Esophagus muscularis mucosa (tissue), 3 donors: ENCODE measurements around the gene GET4.

Experiments used
- CTCF ChIP-seq, 3 experiments: fragments of 200-600 bp in 2 of 3; fragments of 450-650 bp in 1 of 3; sonication (generic) in 2 of 3; IDR thresholded peaks; one replicate each; pipeline ENCODE4 v1.5.1; 2017 to 2019; ENCODE audit warnings: antibody characterized with exemption in 3 of 3, mild to moderate bottlenecking in 2 of 3, moderate library complexity in 1 of 3
- POLR2A ChIP-seq: fragments of 450-650 bp; IDR thresholded peaks from one replicate; pipeline ENCODE4 v1.6.1; 2017; ENCODE audit warnings: antibody characterized with exemption, moderate library complexity, mild to moderate bottlenecking, low read depth
- POLR2AphosphoS5 ChIP-seq, 2 donors: sonication (generic); formaldehyde crosslinking; IDR thresholded peaks; one replicate each; pipeline ENCODE4 v1.6.1; 2017; ENCODE audit warnings: antibody characterized with exemption in 2 of 2

- no peak for TF ChIP-seq POLR2A
- no peak for TF ChIP-seq POLR2AphosphoS5 (IDR thresholded peaks at IDR 0.05)
- TF ChIP-seq CTCF (IDR thresholded peaks at IDR 0.05), result no peak
Observed at GRCh38 chr7:857661-858060, 18.7 kb upstream of the GET4 start.
